Measurements from ENCODE around the gene CEP97. TPM values are rescaled to one million over a fixed set of nuclear protein-coding genes. Genes with fewer than 3 reads are reported as not detected.
"Not testable (repeated sequence)": the region's sequence is repeated elsewhere in the genome, so short reads cannot be mapped to it uniquely, and the experiment has no call there.

The CEP97 gene, protein sequence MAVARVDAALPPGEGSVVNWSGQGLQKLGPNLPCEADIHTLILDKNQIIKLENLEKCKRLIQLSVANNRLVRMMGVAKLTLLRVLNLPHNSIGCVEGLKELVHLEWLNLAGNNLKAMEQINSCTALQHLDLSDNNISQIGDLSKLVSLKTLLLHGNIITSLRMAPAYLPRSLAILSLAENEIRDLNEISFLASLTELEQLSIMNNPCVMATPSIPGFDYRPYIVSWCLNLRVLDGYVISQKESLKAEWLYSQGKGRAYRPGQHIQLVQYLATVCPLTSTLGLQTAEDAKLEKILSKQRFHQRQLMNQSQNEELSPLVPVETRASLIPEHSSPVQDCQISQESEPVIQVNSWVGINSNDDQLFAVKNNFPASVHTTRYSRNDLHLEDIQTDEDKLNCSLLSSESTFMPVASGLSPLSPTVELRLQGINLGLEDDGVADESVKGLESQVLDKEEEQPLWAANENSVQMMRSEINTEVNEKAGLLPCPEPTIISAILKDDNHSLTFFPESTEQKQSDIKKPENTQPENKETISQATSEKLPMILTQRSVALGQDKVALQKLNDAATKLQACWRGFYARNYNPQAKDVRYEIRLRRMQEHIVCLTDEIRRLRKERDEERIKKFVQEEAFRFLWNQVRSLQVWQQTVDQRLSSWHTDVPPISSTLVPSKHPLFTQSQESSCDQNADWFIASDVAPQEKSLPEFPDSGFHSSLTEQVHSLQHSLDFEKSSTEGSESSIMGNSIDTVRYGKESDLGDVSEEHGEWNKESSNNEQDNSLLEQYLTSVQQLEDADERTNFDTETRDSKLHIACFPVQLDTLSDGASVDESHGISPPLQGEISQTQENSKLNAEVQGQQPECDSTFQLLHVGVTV
- 10 to 100 TPM; 11.8 to 14.1 (median 12.9) TPM for total RNA-seq

DNA sequence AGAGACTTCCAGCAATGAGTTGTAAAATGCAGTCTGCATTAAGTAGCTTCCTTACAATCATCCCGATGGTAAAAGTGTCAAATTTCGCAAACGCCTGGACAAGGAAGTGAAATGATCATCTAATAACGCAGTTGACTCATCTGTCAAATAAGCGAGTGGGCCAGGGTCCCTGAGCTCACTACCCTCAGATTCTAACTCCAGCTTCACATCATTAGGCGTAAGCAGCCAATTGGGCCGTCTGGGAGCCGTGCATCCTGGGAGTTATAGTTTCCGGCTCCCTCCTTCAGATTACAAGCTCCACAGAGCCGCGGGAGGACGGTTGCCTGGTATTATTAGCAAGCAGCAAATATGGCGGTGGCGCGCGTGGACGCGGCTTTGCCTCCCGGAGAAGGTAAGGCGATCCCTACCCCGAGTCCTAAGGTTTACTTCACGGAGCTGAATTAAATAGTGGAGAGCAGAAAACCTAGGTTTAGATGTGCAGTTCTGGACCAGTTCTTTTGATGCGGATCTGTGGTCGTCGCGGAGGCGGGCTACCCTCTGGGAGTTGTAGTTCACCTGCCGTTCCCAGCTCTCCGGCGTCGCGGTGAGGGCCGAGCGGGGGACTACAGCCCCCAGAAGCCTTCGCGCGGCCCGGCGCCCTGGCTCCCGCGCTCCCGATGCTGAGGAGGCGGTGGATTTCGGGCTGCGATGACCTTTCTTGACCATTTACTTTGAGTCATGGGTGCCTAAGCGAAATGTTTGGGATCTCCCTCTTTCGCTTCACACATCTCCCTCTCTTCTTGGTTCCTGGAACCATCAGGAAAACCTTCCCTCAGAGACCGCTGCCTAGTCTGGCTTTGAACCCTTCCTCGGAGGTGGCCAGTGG is at the start of gene CEP97:
Gene CEP97, plus strand, starts transcription at position 286 of the 865 bp plus-strand sequence. Its CDS starts 63 bp downstream, at position 349.
- Mint-ChIP-seq H3K9me3 (no peaks in the 10 kb centered on the region), H3K27me3 (ENCODE audit: low read depth) (no peaks in the 10 kb centered on the region), H3K4me1 (ENCODE audit: low read depth) (peaks cover 40% of the 10 kb centered on the region), H3K4me3 (peak within 1 kb of the TSS; percentile 91), H3K36me3 (ENCODE audit: insufficient read depth) (peaks cover 12% of the 10 kb centered on the region)
- ATAC-seq: peak; percentile 95 to 98
- DNase-seq: peak; percentile 76

DNA sequence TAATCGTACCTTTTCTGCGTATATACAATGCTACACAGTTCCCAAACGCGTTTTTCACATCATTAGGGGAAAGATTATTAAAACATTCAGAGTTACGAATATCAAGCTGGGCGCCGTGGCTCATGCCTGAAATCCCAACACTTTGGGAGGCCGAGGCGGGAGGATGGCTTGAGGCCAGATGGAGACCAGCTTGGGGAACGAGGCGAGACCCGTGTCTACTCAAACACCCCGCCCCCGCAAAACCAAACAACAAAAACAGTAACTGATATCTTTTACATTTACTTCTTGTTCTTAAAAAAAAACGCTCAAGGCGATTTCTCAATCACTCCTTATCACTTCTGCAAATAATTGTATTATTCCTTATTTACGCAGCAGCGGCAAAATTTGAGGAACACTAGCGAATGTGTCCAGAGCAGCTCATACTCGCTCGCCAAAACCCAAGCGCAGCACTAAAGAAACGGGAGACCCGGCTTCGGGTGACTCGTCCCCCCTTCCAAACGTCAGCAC is 48.7 kb upstream of the CEP97 start:
- ATAC-seq: no peak
- Mint-ChIP-seq H3K4me3 (peak overlapping the region; percentile 95), H3K27me3 (ENCODE audit: low read depth) (no peaks in the 10 kb centered on the region), H3K36me3 (ENCODE audit: insufficient read depth) (peaks cover 16% of the 10 kb centered on the region), H3K9me3 (no peaks in the 10 kb centered on the region), H3K4me1 (ENCODE audit: low read depth) (peaks cover 49% of the 10 kb centered on the region)
- no peak for DNase-seq

DNA sequence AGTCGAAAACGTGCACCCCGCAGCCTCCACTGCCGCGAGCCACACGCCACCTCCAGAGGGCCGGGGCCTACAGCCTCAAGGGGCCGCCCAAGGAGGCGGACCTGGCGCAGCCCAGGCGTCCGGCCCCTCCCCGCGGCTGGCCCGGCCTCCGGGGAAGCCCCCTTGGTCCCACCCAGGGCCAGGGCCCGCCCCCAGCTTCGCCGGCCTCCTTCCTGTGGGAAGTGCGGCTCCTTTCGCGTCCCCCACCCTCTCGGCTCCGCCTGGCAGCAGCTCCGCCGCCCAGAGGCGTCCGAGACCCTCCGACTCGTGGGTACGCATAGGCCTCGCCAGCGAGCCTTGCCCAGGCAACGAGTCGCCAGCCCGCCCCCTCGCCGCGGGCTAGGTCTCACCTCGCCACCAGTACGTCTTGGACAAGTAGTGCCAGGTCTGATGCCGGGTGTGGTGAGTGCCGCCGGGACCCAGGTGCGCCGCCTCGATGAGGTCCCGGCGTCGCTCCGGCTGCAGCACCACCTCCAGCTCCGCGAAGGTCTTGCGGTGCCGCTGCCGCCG is 48.1 kb upstream of the CEP97 start:
- ATAC-seq (peak; percentile 85 to 89), DNase-seq (peak; percentile 93)
- no peaks in the 10 kb centered on the region for H3K9me3 Mint-ChIP-seq
- peaks cover 18% of the 10 kb centered on the region for H3K36me3 Mint-ChIP-seq (ENCODE audit: insufficient read depth)
- peak overlapping the region; percentile 95 for H3K4me3 Mint-ChIP-seq
- H3K4me1 Mint-ChIP-seq (ENCODE audit: low read depth): peaks cover 51% of the 10 kb centered on the region
- no peaks in the 10 kb centered on the region for H3K27me3 Mint-ChIP-seq (ENCODE audit: low read depth)

DNA sequence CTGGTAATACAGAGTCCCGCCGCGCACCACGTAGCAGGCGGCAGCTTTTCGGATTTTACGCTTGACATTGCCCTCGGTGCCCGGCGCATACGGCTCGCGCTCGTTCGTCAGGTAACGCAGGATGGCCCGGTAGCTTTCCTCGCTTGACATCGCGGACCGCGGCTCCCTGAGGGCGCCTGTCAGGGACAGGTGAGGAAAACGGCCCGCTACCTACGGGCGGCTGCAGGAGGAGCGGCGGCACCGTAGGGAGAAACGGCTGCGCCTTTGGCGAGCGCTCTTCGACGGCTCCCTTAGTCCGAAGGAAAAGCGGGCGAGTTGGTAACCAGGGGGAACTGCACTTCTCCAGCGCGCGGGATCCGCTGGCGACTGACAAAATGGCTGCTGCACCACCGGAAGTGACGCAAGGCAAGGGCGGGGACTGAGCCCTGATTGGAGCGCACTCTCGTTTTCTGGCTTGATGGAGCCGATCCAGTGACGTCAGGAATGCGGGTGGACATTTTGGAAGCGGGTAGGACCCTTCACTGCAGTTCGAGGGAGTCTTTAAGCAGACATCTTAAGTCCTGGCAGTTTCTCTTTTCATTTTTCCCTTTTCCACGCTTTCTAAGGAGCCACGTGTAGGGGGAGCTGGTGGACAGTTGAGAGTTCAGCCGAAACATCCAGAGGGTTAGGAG is 47.5 kb upstream of the CEP97 start, which contains the start of gene ZBTB11:
Gene ZBTB11, minus strand, starts transcription at position 368 of the 671 bp plus-strand sequence. Its CDS starts 218 bp downstream, at position 150.
- Mint-ChIP-seq H3K27me3 (ENCODE audit: low read depth) (no peaks in the 10 kb centered on the region), H3K4me1 (ENCODE audit: low read depth) (peaks cover 50% of the 10 kb centered on the region), H3K4me3 (peak within 1 kb of the TSS; percentile 95), H3K36me3 (ENCODE audit: insufficient read depth) (peaks cover 19% of the 10 kb centered on the region), H3K9me3 (no peaks in the 10 kb centered on the region)
- DNase-seq (peak; percentile 100), ATAC-seq (peak; percentile 65 to 71)

DNA sequence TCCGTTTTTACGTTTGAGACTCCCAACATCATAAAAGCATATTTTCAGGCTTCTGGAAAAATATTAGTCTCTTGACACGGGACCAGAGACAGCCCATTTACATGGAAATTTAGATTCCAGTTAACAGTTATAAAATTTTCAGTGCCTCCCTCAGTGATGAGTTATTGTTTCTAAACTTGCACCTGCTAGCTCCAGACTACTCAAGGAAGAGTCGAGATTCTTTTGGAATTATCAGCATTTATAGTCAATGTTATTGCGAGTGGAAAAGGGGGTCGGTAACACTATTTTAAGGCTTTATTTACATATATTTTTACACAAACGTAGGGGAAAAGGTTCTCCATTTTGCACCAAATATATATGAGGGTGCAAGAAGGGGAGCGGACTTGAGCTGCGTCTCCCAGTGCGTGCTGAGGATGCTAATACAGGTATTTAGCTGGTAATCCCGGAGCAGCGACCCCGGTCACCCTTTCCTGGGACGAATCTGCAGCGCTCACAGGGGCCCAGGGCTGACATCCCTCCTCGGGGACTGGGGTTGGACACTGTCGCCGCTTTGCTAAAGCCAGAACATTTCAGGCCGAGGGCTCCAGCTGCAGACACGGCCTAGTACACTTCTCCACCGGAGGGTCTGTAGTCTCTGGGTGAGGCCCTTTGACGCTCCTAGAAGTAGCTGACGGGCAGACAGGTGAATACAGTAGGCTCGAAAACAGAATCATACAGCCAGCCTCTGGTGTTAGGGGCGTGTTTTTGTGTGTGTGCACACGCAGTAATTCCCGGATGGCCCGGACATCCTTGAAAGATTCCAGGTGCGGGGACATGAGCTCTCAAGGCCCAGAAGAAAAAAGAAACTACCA is 46.8 kb upstream of the CEP97 start:
- DNase-seq (no peak), ATAC-seq (no peak)
- Mint-ChIP-seq H3K4me1 (ENCODE audit: low read depth) (peaks cover 48% of the 10 kb centered on the region), H3K4me3 (peak overlapping the region; percentile 95), H3K36me3 (ENCODE audit: insufficient read depth) (peaks cover 24% of the 10 kb centered on the region), H3K9me3 (no peaks in the 10 kb centered on the region), H3K27me3 (ENCODE audit: low read depth) (no peaks in the 10 kb centered on the region)

DNA sequence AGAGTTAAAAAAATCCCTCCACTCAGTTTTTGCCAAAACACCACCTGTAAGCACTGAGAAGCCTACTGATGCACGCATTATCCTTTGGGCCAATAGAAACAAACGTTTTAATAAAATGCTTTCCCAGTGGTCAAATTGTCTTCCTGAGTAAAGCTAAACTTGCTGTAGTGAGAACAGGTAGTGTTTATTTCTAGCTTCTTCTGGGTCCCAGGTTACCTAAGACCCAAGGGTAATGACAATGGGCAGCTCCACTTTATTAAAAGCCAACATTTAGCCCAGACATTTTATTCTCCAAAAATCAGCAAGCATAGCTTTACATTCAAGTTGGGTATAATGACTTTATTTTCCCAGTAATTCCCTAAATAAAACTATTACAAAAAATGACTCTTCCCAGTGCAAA is 45.6 kb upstream of the CEP97 start:
- not testable (repeated sequence) for ATAC-seq; DNase-seq; H3K4me3 Mint-ChIP-seq; H3K27me3 Mint-ChIP-seq (ENCODE audit: low read depth); H3K9me3 Mint-ChIP-seq
- Mint-ChIP-seq H3K36me3 (ENCODE audit: insufficient read depth) (peaks cover 28% of the 10 kb centered on the region), H3K4me1 (ENCODE audit: low read depth) (peaks cover 41% of the 10 kb centered on the region)

DNA sequence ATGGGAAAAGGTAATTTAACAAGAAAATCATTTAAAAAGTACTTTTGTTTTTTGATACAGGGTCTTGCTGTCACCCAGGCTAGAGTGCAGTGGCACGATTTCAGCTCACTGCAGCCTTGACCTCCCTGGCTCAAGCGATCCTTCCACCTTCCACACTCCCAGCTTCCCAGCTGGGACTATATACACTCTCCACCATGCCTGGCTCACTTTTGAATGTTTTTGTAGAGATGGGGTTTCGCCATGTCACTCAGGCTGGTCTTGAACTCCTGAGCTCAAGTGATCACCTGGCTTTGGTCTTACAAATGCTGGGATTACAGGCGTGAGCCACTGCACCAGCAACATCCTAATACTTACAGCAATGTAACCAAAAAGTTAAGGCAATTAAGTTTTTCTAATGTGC is 43.9 kb upstream of the CEP97 start:
- DNase-seq (no peak), ATAC-seq (no peak)
- Mint-ChIP-seq H3K36me3 (ENCODE audit: insufficient read depth) (peaks cover 36% of the 10 kb centered on the region), H3K4me3 (no peak overlapping the region), H3K9me3 (no peaks in the 10 kb centered on the region), H3K27me3 (ENCODE audit: low read depth) (no peaks in the 10 kb centered on the region), H3K4me1 (ENCODE audit: low read depth) (peaks cover 34% of the 10 kb centered on the region)

DNA sequence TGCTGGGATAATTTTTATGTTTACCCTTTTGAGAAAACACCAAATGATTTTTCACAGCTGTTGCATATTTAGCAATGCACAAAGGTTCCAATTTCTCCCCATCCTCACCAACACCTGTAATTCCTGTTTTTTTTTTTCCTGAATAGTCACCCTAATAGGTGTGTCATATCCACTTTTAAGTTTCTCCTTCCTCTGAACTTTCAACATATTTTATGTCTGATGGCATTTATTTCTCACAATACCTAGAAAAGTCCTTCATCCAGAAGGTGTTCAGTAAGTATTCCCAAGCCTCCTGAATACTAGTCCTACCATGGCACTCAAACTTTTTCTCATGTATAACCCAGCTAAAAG is 39.4 kb upstream of the CEP97 start:
- no peaks in the 10 kb centered on the region for H3K9me3 Mint-ChIP-seq
- H3K4me1 Mint-ChIP-seq (ENCODE audit: low read depth): peaks cover 28% of the 10 kb centered on the region
- H3K36me3 Mint-ChIP-seq (ENCODE audit: insufficient read depth): peaks cover 44% of the 10 kb centered on the region
- peak overlapping the region; percentile 99 for H3K4me3 Mint-ChIP-seq
- ATAC-seq: no peak
- H3K27me3 Mint-ChIP-seq (ENCODE audit: low read depth): no peaks in the 10 kb centered on the region
- DNase-seq: no peak

DNA sequence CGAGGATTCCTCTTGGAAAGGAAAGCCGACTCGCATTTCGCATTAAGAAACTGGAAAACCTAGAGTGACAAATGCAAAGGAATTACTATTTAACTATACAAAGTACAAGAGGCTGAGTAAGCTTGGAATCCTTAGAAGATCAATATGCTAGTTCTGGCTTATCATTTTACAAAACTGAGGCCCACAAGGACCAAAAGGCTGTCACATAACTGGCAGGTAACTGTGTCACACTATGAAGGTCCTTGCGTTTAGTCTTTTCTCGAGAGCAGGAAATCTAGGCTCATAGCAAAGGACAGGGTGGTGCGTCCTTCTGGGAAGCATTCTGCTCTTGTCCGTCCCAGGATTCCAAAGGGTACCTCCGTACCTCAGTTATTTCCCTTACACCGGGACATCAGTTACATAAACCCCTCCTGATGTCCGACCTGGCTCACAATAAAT is 38.5 kb upstream of the CEP97 start:
- H3K4me3 Mint-ChIP-seq: peak overlapping the region; percentile 99
- peaks cover 39% of the 10 kb centered on the region for H3K36me3 Mint-ChIP-seq (ENCODE audit: insufficient read depth)
- H3K4me1 Mint-ChIP-seq (ENCODE audit: low read depth): peaks cover 32% of the 10 kb centered on the region
- no peaks in the 10 kb centered on the region for H3K27me3 Mint-ChIP-seq (ENCODE audit: low read depth)
- ATAC-seq (peak; percentile 2 to 11), DNase-seq (no peak)
- H3K9me3 Mint-ChIP-seq: no peaks in the 10 kb centered on the region

DNA sequence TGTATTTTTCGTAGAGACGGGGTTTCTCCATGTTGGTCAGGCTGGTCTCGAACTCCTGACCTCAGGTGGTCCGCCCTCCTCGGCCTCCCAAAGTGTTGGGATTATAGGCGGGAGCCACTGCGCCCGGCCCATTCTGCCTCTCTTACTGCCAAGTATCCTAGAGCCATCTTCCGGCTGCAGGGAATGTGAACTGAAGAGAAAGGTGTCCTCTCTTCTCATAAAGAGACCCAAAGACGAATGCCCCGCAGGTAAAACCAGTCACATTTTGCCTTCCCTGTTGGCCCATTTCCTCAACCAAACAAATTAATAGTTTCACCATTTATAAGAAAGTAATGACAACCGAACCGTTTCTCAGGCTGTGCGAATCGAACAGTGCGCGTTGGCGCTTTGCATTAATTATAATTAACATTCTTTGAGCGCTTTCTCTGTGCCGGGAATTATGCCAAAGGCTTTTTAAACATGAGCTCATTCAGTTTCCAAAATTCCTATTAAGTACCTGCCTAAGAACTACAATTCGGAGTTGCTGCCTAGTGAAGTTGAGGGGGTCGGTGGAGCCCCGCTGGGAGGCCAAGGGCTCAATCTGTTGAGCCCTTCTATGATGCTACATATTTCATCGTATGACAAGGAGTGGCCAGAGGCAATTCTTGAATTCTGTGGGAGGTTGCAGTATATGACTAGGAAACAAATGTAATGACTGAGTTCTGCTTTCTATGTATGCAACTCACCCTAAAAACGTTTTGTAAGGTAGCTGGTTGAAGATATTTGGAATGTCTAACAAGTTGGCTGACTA is 37.1 kb upstream of the CEP97 start:
- ATAC-seq (no peak), DNase-seq (no peak)
- H3K4me1 Mint-ChIP-seq (ENCODE audit: low read depth): peaks cover 26% of the 10 kb centered on the region
- peaks cover 28% of the 10 kb centered on the region for H3K36me3 Mint-ChIP-seq (ENCODE audit: insufficient read depth)
- no peaks in the 10 kb centered on the region for H3K27me3 Mint-ChIP-seq (ENCODE audit: low read depth)
- peak overlapping the region; percentile 99 for H3K4me3 Mint-ChIP-seq
- no peaks in the 10 kb centered on the region for H3K9me3 Mint-ChIP-seq

DNA sequence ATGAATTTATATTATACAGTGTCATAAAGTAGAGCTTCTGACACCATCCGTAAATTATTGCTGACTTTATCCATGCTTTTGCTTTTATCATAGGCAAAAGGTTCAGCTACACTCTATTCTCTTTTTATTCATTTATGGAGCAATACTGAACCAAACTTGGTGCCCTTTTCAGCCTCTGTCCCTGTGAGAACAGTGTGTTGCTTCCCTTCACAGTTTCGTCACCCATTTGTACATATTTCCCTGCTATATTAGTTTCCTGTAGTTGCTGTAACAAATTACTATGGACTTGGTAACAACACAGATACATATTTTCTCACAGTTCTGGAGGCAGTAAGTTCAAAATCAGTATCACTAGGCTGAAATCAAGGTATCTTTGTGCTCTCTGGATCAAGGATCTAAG is 35.1 kb upstream of the CEP97 start:
- Mint-ChIP-seq H3K36me3 (ENCODE audit: insufficient read depth) (peaks cover 21% of the 10 kb centered on the region), H3K4me3 (no peak overlapping the region), H3K9me3 (no peaks in the 10 kb centered on the region), H3K27me3 (ENCODE audit: low read depth) (no peaks in the 10 kb centered on the region), H3K4me1 (ENCODE audit: low read depth) (peaks cover 22% of the 10 kb centered on the region)
- DNase-seq: no peak
- no peak for ATAC-seq

DNA sequence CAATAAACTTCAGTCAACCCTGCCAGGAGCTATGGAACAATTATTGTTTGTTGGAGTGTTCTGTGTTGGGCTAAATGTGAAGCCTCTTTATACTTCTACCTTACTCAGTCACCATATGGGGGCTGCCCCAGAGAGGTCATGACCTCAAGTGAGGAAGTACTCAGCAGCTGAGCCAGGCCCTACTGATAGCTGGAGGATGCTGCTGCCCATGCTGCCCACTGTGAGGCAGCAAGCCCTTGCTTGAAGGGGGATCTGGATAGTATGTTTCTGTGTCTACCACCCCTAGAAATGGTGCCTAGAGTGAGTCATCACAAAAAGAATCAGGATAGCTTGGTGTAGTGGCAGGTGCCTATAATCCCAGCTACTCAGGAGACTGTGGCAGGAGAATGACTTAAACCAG is 33.4 kb upstream of the CEP97 start:
- DNase-seq: no peak
- Mint-ChIP-seq H3K36me3 (ENCODE audit: insufficient read depth) (peaks cover 8% of the 10 kb centered on the region), H3K27me3 (ENCODE audit: low read depth) (no peaks in the 10 kb centered on the region), H3K4me3 (no peak overlapping the region), H3K9me3 (no peaks in the 10 kb centered on the region), H3K4me1 (ENCODE audit: low read depth) (peaks cover 18% of the 10 kb centered on the region)
- no peak for ATAC-seq

Data from activated T-cell treated with anti-CD3 and anti-CD28 coated beads, Interleukin-2, amount 50 U/mL, for 4 hours (primary cell).